Measurements from ENCODE around the gene OR8G1. TPM values are rescaled to one million over a fixed set of nuclear protein-coding genes. Genes with fewer than 3 reads are reported as not detected.

OR8G1 gene
- total RNA-seq, 4 donors from 2014 or later: not detected

- TF ChIP-seq POLR2A (IDR thresholded peaks at IDR 0.05): no peak
- TF ChIP-seq, protein P1, sequence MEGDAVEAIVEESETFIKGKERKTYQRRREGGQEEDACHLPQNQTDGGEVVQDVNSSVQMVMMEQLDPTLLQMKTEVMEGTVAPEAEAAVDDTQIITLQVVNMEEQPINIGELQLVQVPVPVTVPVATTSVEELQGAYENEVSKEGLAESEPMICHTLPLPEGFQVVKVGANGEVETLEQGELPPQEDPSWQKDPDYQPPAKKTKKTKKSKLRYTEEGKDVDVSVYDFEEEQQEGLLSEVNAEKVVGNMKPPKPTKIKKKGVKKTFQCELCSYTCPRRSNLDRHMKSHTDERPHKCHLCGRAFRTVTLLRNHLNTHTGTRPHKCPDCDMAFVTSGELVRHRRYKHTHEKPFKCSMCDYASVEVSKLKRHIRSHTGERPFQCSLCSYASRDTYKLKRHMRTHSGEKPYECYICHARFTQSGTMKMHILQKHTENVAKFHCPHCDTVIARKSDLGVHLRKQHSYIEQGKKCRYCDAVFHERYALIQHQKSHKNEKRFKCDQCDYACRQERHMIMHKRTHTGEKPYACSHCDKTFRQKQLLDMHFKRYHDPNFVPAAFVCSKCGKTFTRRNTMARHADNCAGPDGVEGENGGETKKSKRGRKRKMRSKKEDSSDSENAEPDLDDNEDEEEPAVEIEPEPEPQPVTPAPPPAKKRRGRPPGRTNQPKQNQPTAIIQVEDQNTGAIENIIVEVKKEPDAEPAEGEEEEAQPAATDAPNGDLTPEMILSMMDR (IDR thresholded peaks at IDR 0.05): no peak
- WGBS, 2 donors: 87 to 94% methylated on average over 3 of the region's 3 CpGs
- H3K9me3 ChIP-seq: peaks cover 0 to 10% (median 0%) of the 10 kb centered on the region in 4 donors
- H3K27ac ChIP-seq: no peak overlapping the region
- no peak overlapping the region for H3K4me3 ChIP-seq
- DNase-seq (ENCODE audit: low spot score in 2 of 2): no peak
- no peaks in the 10 kb centered on the region for H3K36me3 ChIP-seq
- no peaks in the 10 kb centered on the region for H3K27me3 ChIP-seq
- no peaks in the 10 kb centered on the region for H3K4me1 ChIP-seq
These were observed 36.3 kb downstream of the OR8G1 start for GRCh38 chr11:124277207-124277606.

- WGBS, 2 donors: 66% methylated on average over 3 of the region's 3 CpGs
- no peaks in the 10 kb centered on the region for H3K36me3 ChIP-seq
- DNase-seq (ENCODE audit: low spot score in 2 of 2): no peak
- H3K4me1 ChIP-seq: no peaks in the 10 kb centered on the region
- H3K27me3 ChIP-seq: no peaks in the 10 kb centered on the region
- peaks cover 0 to 10% (median 0%) of the 10 kb centered on the region in 4 donors for H3K9me3 ChIP-seq
- H3K4me3 ChIP-seq: no peak overlapping the region
- TF ChIP-seq POLR2A (IDR thresholded peaks at IDR 0.05) (no peak), EP300 (IDR thresholded peaks at IDR 0.05) (no peak)
- TF ChIP-seq, protein P1 (IDR thresholded peaks at IDR 0.05): no peak
- H3K27ac ChIP-seq: no peak overlapping the region
These were observed 36.9 kb downstream of the OR8G1 start for GRCh38 chr11:124277804-124278203.

- TF ChIP-seq, protein P1 (IDR thresholded peaks at IDR 0.05): no peak
- no peak for TF ChIP-seq POLR2A (IDR thresholded peaks at IDR 0.05)
- no peak for TF ChIP-seq EP300 (IDR thresholded peaks at IDR 0.05)
- Histone ChIP-seq H3K9me3 (peaks cover 0 to 10% (median 0%) of the 10 kb centered on the region in 4 donors), H3K27ac (no peak overlapping the region), H3K4me1 (no peaks in the 10 kb centered on the region), H3K36me3 (no peaks in the 10 kb centered on the region), H3K27me3 (no peaks in the 10 kb centered on the region), H3K4me3 (no peak overlapping the region)
- WGBS, 2 donors: 47 to 54% methylated on average over 2 of the region's 2 CpGs
- DNase-seq (ENCODE audit: low spot score in 2 of 2): no peak
These were observed 37.4 kb downstream of the OR8G1 start for GRCh38 chr11:124278261-124278660.

DNA sequence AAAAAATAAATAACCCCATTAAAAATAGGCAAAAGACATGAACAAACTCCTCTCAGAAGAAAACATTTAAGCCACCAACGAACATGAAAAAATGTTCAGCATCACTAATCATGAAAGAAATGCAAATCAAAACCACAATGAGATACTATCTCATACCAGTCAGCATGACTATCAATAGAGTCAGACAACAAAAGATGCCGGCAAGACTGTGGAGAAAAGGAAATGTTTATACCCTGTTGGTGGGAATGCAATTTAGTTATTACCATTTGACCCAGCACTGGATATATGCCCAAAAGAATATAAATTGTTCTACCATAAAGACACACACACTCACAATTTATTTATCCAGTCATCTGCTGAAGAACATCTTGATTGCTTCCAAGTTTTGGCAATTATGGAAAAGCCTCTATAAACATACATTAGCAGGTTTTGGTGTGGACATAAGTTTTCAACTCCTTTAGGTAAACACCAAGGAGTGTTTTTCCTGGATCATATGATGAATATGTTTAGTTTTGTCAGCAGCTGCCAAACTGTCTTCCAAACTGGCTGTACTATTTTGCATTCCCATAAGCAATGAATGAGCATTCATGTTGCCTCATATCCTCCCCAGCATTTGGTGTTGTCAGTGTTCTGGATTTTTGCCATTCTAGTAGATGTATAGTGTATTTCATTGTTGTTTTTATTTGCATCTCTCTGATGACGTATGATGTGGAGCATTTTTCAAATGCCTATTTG, 44.9 kb downstream of the OR8G1 start:
- Histone ChIP-seq H3K9me3 (peaks cover 0 to 27% (median 0%) of the 10 kb centered on the region in 4 donors), H3K36me3 (no peaks in the 10 kb centered on the region), H3K27ac (no peak overlapping the region), H3K4me1 (no peaks in the 10 kb centered on the region), H3K4me3 (no peak overlapping the region), H3K27me3 (no peaks in the 10 kb centered on the region)
- WGBS, 2 donors: 56 to 57% methylated on average over 3 of the region's 3 CpGs
- TF ChIP-seq EP300 (IDR thresholded peaks at IDR 0.05) (no peak), POLR2A (IDR thresholded peaks at IDR 0.05) (no peak)
- TF ChIP-seq, protein P1 (IDR thresholded peaks at IDR 0.05): no peak
- no peak for DNase-seq (ENCODE audit: low spot score in 2 of 2)

DNA sequence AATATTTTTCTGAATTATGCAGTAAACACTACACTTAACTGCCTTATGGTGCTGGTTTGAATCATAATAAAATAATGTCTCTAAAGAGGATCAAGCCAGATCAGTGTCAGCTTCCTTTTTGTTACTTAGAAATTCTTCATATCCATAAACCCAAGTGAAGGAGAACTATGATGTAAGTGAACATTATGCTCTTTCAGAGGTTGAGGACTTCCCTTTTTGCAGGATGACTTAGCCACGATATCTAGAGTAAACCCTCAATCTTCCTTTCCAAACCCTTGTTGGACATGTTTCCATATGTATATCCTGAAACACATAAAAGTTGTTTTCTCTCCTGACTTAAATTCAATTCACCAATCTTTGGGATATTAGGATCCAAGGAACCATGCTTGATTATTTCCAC, 53.8 kb downstream of the OR8G1 start:
- H3K27me3 ChIP-seq: no peaks in the 10 kb centered on the region
- no peak overlapping the region for H3K4me3 ChIP-seq
- no peaks in the 10 kb centered on the region for H3K4me1 ChIP-seq
- no peaks in the 10 kb centered on the region for H3K36me3 ChIP-seq
- no peak for DNase-seq (ENCODE audit: low spot score in 2 of 2)
- H3K27ac ChIP-seq: no peak overlapping the region
- 63 to 77% methylated on average over 1 of the region's 1 CpG for WGBS, 2 donors
- TF ChIP-seq POLR2A (IDR thresholded peaks at IDR 0.05) (no peak), EP300 (IDR thresholded peaks at IDR 0.05) (no peak)
- TF ChIP-seq, protein P1 (IDR thresholded peaks at IDR 0.05): no peak
- peaks cover 0 to 6% (median 0%) of the 10 kb centered on the region in 4 donors for H3K9me3 ChIP-seq
